ENCODE measurements around the gene USP3. TPM values are rescaled to one million over a fixed set of nuclear protein-coding genes. Genes with fewer than 3 reads are reported as not detected.

Gene USP3
- total and polyA plus RNA-seq, 7 donors, result 9.4 to 13.6 (median 10.9) TPM

- peak overlapping the region; percentile 90 for H3K27ac ChIP-seq
- H3K36me3 ChIP-seq (ENCODE audit: insufficient read depth in 1 of 2, low read depth in 1 of 2), result peaks cover 0 to 11% of the 10 kb centered on the region in 2 donors
- WGBS, 3 donors, result 65 to 80% (median 69%) methylated on average over 6 of the region's 6 CpGs
- peaks cover 52% of the 10 kb centered on the region for H3K4me1 ChIP-seq
- no peak for TF ChIP-seq CTCF (IDR thresholded peaks at IDR 0.05)
- intact Hi-C loops (cut with DNase I), result loop anchor here (5.0 kb wide), 3 partner anchors 91 to 131 kb away; partner anchors contain the start of gene USP3 (in 1 of the 2)
- H3K27me3 ChIP-seq (ENCODE audit: insufficient read depth in 3 of 3, low read length in 2 of 3), result no peaks in the 10 kb centered on the region
- H3K4me3 ChIP-seq, result peak overlapping the region; percentile 90
- no peak for ATAC-seq
- no peaks in the 10 kb centered on the region for H3K9me3 ChIP-seq
- DNase-seq, result no peak
These were observed 93.4 kb downstream of the USP3 start for GRCh38 chr15:63597821-63598220.

- Histone ChIP-seq H3K27me3 (ENCODE audit: insufficient read depth in 3 of 3, low read length in 2 of 3) (no peaks in the 10 kb centered on the region), H3K27ac (peak overlapping the region; percentile 90), H3K4me1 (peaks cover 52% of the 10 kb centered on the region), H3K4me3 (peak overlapping the region; percentile 90), H3K36me3 (ENCODE audit: insufficient read depth in 1 of 2, low read depth in 1 of 2) (peaks cover 0 to 2% of the 10 kb centered on the region in 2 donors), H3K9me3 (no peaks in the 10 kb centered on the region)
- ATAC-seq (no peak), DNase-seq (no peak)
- WGBS, 3 donors, result 35 to 42% (median 42%) methylated on average over 12 of the region's 12 CpGs
- intact Hi-C loops (cut with DNase I), result loop anchor here (1.0 to 5.0 kb wide), 4 partner anchors 91 to 131 kb away; partner anchors contain the start of gene USP3 (in 1 of the 2)
- no peak for TF ChIP-seq CTCF (IDR thresholded peaks at IDR 0.05)
These were observed 94.3 kb downstream of the USP3 start for GRCh38 chr15:63598473-63599400.

- peak overlapping the region; percentile 90 for H3K27ac ChIP-seq
- H3K27me3 ChIP-seq (ENCODE audit: insufficient read depth in 3 of 3, low read length in 2 of 3), result no peaks in the 10 kb centered on the region
- H3K36me3 ChIP-seq (ENCODE audit: insufficient read depth in 1 of 2, low read depth in 1 of 2), result no peaks in the 10 kb centered on the region
- no peaks in the 10 kb centered on the region for H3K9me3 ChIP-seq
- intact Hi-C loops (cut with DNase I), result loop anchor here (1.0 to 5.0 kb wide), 4 partner anchors 92 to 132 kb away; partner anchors contain the start of gene USP3 (in 1 of the 2)
- 28 to 35% (median 34%) methylated on average over 18 to 19 of the region's 19 CpGs for WGBS, 3 donors
- TF ChIP-seq CTCF (IDR thresholded peaks at IDR 0.05), result peak; percentile 67
- peak; percentile 50 to 73 (median 58) for ATAC-seq
- DNase-seq, result peak; percentile 66 to 85
- H3K4me1 ChIP-seq, result peaks cover 50% of the 10 kb centered on the region
- peak overlapping the region; percentile 90 for H3K4me3 ChIP-seq
These were observed 95.1 kb downstream of the USP3 start for GRCh38 chr15:63599401-63600000.

- Histone ChIP-seq H3K36me3 (ENCODE audit: insufficient read depth in 1 of 2, low read depth in 1 of 2) (no peaks in the 10 kb centered on the region), H3K4me3 (peak overlapping the region; percentile 90), H3K27me3 (ENCODE audit: insufficient read depth in 3 of 3, low read length in 2 of 3) (no peaks in the 10 kb centered on the region), H3K27ac (peak overlapping the region; percentile 90), H3K4me1 (peaks cover 44% of the 10 kb centered on the region), H3K9me3 (no peaks in the 10 kb centered on the region)
- WGBS, 3 donors, result 19 to 27% (median 22%) methylated on average over 23 to 26 of the region's 26 CpGs
- ATAC-seq, result peak; percentile 8 to 27 (median 16)
- peak in 1 of 2 donors; percentile 43 for DNase-seq
- intact Hi-C loops (cut with DNase I), result no loop called here
- TF ChIP-seq CTCF (IDR thresholded peaks at IDR 0.05), result no peak
These were observed 95.7 kb downstream of the USP3 start for GRCh38 chr15:63600001-63600615.

Measured in psoas muscle (tissue), 8 donors.